Measurements from ENCODE around the gene GPR12. TPM values are rescaled to one million over a fixed set of nuclear protein-coding genes. Genes with fewer than 3 reads are reported as not detected.

Gene GPR12
- total and polyA plus RNA-seq, 7 donors = 0.01 to 0.17 (median 0.08) TPM; not detected in 2

DNA sequence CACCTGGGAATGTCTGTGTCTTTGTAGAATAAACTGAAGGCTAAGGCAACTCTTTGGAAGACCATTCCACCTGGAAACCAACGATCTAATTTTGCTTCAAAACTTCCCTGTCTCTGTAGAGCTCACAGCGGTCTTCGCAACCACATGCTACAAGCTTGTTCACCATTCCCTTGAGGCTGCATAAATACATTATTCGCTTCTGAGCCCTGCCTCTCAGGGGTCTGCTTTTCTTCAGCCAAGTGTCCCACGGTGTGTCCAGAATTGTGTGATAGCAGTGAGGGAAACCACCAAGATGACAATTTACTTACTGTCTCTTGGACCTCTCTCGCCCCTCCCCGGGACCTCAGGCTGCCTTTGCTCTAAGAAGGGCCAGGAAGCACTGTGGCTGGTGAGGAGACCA, 51.1 kb downstream of the GPR12 start:
- Histone ChIP-seq H3K27me3 (ENCODE audit: insufficient read depth in 3 of 3, low read length in 2 of 3) (peaks cover 0 to 4% (median 0%) of the 10 kb centered on the region in 3 donors), H3K36me3 (ENCODE audit: insufficient read depth in 1 of 2, low read depth in 1 of 2) (no peaks in the 10 kb centered on the region), H3K4me1 (no peaks in the 10 kb centered on the region), H3K27ac (no peak overlapping the region), H3K4me3 (no peak overlapping the region), H3K9me3 (no peaks in the 10 kb centered on the region)
- 83 to 85% (median 85%) methylated on average over 7 of the region's 7 CpGs for WGBS, 3 donors
- ATAC-seq (no peak), DNase-seq (no peak)
- intact Hi-C loops (cut with DNase I) = loop anchor here (5.0 to 10.0 kb wide), 3 partner anchors 163 to 225 kb away; no protein-coding TSS in a partner anchor
- TF ChIP-seq, protein P1, sequence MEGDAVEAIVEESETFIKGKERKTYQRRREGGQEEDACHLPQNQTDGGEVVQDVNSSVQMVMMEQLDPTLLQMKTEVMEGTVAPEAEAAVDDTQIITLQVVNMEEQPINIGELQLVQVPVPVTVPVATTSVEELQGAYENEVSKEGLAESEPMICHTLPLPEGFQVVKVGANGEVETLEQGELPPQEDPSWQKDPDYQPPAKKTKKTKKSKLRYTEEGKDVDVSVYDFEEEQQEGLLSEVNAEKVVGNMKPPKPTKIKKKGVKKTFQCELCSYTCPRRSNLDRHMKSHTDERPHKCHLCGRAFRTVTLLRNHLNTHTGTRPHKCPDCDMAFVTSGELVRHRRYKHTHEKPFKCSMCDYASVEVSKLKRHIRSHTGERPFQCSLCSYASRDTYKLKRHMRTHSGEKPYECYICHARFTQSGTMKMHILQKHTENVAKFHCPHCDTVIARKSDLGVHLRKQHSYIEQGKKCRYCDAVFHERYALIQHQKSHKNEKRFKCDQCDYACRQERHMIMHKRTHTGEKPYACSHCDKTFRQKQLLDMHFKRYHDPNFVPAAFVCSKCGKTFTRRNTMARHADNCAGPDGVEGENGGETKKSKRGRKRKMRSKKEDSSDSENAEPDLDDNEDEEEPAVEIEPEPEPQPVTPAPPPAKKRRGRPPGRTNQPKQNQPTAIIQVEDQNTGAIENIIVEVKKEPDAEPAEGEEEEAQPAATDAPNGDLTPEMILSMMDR (IDR thresholded peaks at IDR 0.05) = no peak

DNA sequence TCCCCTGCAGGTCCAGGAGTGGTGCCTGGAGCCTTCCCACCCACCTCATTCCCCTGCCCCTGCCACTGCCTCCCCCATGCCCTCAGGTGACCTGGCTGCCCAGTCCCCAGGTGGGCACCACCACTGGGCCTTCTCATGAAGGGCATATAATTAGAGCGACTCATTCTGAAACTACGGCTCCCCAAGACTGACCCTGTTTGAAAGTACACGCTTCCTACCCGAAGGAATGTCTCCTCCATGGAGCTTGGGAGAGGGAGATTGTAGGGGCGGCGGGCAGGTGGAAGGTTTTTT, 52.6 kb downstream of the GPR12 start:
- 72 to 82% (median 79%) methylated on average over 6 of the region's 6 CpGs for WGBS, 3 donors
- H3K9me3 ChIP-seq = no peaks in the 10 kb centered on the region
- TF ChIP-seq, protein P1 (IDR thresholded peaks at IDR 0.05) = no peak
- ATAC-seq = no peak
- no peaks in the 10 kb centered on the region for H3K36me3 ChIP-seq (ENCODE audit: insufficient read depth in 1 of 2, low read depth in 1 of 2)
- DNase-seq = no peak
- intact Hi-C loops (cut with DNase I) = loop anchor here (5.0 to 10.0 kb wide), 3 partner anchors 164 to 227 kb away; no protein-coding TSS in a partner anchor
- H3K27me3 ChIP-seq (ENCODE audit: insufficient read depth in 3 of 3, low read length in 2 of 3) = peaks cover 0 to 4% (median 0%) of the 10 kb centered on the region in 3 donors
- no peak overlapping the region for H3K4me3 ChIP-seq
- H3K27ac ChIP-seq = no peak overlapping the region
- H3K4me1 ChIP-seq = no peaks in the 10 kb centered on the region

DNA sequence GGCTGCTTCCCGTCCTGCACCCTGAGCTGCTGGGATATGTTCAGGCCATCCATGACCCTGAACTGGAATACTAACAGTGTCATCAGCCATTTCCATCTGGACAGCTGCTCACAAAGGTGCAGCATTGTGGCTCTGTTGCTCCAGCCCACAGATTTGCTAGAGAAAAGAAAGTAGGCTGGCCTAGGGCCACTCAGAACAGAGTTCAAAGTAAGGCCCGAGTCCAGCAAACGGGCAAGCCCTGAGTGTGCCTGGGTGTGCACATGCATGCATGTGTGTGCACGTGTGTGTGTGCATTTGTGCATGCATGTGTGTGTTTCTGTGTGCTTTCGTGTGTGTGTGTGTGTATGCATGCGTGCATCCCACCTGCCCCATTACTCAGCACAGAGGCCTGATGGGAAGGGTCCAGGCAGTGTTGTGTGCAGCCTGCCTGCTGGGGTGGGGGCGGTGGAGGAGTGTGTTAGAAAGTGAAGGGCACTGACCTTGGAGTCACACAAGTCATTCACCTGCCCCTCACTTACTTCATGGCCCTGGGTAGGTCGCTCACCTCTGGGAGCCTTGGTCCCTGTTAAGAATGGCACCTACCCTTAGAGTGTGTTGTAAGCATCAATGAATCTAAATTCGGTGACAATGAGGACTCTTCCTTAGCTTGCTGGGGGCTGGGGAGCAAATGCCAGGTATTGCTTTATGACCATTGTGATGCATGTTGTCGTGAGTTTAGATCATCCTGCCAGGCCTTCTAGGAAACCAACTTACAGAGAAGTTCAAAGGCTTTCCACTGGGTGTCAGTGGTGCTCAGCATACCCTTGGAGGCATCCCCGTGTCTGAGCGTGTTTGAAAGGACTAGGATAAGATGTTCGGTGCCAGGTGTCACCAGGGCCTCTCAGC, 53.2 kb downstream of the GPR12 start:
- Histone ChIP-seq H3K36me3 (ENCODE audit: insufficient read depth in 1 of 2, low read depth in 1 of 2) (no peaks in the 10 kb centered on the region), H3K27me3 (ENCODE audit: insufficient read depth in 3 of 3, low read length in 2 of 3) (peaks cover 0 to 4% (median 0%) of the 10 kb centered on the region in 3 donors), H3K27ac (no peak overlapping the region), H3K9me3 (no peaks in the 10 kb centered on the region), H3K4me1 (no peaks in the 10 kb centered on the region), H3K4me3 (no peak overlapping the region)
- intact Hi-C loops (cut with DNase I) = loop anchor here (5.0 to 10.0 kb wide), 3 partner anchors 165 to 227 kb away; no protein-coding TSS in a partner anchor
- 43 to 50% (median 50%) methylated on average over 13 of the region's 13 CpGs for WGBS, 3 donors
- DNase-seq (no peak), ATAC-seq (no peak)
- TF ChIP-seq, protein P1 (IDR thresholded peaks at IDR 0.05) = peak; percentile 39

DNA sequence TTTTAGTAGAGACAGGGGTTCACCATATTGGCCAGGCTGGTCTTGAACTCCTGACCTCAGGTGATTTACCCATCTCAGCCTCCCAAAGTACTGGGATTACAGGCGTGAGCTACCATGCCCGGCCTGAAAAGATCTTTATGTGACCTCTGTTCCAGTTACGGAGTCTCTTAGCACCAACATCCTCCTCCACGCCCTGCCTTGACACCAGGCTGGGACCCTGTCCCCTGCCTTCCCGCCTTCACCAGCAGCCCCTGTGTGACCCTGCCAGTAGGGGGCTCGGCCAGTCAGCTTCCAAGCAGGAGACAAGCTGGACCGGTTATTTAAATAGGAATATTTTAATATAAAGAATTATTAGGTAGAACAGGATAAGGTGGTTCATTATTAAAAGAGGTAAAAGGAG, 54.2 kb downstream of the GPR12 start:
- no peaks in the 10 kb centered on the region for H3K36me3 ChIP-seq (ENCODE audit: insufficient read depth in 1 of 2, low read depth in 1 of 2)
- no peaks in the 10 kb centered on the region for H3K4me1 ChIP-seq
- no peak overlapping the region for H3K4me3 ChIP-seq
- no peak for DNase-seq
- ATAC-seq = no peak
- H3K27me3 ChIP-seq (ENCODE audit: insufficient read depth in 3 of 3, low read length in 2 of 3) = no peaks in the 10 kb centered on the region
- WGBS, 3 donors = 51 to 60% (median 55%) methylated on average over 7 of the region's 7 CpGs
- TF ChIP-seq, protein P1 (IDR thresholded peaks at IDR 0.05) = no peak
- no peaks in the 10 kb centered on the region for H3K9me3 ChIP-seq
- no peak overlapping the region for H3K27ac ChIP-seq
- intact Hi-C loops (cut with DNase I) = loop anchor here (5.0 to 10.0 kb wide), 3 partner anchors 166 to 228 kb away; no protein-coding TSS in a partner anchor

All from psoas muscle (tissue), 8 donors.